ENCODE measurements around the gene ANKRD11. TPM values are rescaled to one million over a fixed set of nuclear protein-coding genes. Genes with fewer than 3 reads are reported as not detected.
A peak's percentile ranks its signal among the peaks of the same experiment; 100 is the strongest.

Gene ANKRD11
- polyA plus RNA-seq, 1 donor from 2014 or later = 32.5 TPM

DNA sequence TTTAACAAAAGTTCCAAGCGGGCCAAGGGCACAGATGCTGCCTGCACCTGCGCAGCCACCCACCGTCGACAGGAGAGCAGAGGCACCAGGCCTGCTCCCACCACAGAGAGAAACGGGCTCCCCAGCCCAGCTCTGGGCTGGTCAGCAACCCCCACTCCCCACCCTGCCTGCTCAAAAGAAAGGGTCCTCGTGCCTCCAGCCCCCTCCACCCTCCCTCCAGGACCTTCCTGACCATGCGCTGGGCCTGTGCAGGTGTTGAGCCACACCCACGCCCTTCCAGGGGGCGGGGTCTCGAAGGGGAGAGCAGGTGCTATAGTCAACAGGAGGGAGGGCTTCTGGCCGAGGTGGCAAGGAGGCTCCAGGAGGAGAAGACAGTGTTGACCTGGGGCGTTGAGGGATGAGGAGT lies 247.6 kb downstream of the ANKRD11 start:
- no peak overlapping the region for H3K9ac ChIP-seq (ENCODE audit: low read length)
- H3K27ac ChIP-seq (ENCODE audit: low read length) = no peak overlapping the region
- no peak overlapping the region for H3K4me3 ChIP-seq (ENCODE audit: low read length)
- no peaks in the 10 kb centered on the region for H3K79me2 ChIP-seq (replicated peaks; ENCODE audit: insufficient read depth, low read length)
- H3K36me3 ChIP-seq (ENCODE audit: insufficient read depth, low read length) = no peaks in the 10 kb centered on the region
- H3K4me2 ChIP-seq (ENCODE audit: low read length) = no peak overlapping the region
- no peaks in the 10 kb centered on the region for H3K9me2 ChIP-seq (ENCODE audit: insufficient read depth, low read length)
- no peak overlapping the region for H2AFZ ChIP-seq (ENCODE audit: low read depth, low read length)
- no peaks in the 10 kb centered on the region for H3K27me3 ChIP-seq (ENCODE audit: insufficient read depth, low read depth, low read length)
- no peaks in the 10 kb centered on the region for H4K20me1 ChIP-seq (ENCODE audit: insufficient read depth)
- no peak for TF ChIP-seq EP300 (conservative IDR thresholded peaks at IDR 0.05; ENCODE audit: poor library complexity, severe bottlenecking)
- TF ChIP-seq SMC3 (conservative IDR thresholded peaks at IDR 0.05; ENCODE audit: poor library complexity) = no peak
- TF ChIP-seq TAF1 (IDR thresholded peaks at IDR 0.05; ENCODE audit: low read depth) = no peak
- no peak for TF ChIP-seq POLR2AphosphoS5 (IDR thresholded peaks at IDR 0.05)
- TF ChIP-seq, protein P1, sequence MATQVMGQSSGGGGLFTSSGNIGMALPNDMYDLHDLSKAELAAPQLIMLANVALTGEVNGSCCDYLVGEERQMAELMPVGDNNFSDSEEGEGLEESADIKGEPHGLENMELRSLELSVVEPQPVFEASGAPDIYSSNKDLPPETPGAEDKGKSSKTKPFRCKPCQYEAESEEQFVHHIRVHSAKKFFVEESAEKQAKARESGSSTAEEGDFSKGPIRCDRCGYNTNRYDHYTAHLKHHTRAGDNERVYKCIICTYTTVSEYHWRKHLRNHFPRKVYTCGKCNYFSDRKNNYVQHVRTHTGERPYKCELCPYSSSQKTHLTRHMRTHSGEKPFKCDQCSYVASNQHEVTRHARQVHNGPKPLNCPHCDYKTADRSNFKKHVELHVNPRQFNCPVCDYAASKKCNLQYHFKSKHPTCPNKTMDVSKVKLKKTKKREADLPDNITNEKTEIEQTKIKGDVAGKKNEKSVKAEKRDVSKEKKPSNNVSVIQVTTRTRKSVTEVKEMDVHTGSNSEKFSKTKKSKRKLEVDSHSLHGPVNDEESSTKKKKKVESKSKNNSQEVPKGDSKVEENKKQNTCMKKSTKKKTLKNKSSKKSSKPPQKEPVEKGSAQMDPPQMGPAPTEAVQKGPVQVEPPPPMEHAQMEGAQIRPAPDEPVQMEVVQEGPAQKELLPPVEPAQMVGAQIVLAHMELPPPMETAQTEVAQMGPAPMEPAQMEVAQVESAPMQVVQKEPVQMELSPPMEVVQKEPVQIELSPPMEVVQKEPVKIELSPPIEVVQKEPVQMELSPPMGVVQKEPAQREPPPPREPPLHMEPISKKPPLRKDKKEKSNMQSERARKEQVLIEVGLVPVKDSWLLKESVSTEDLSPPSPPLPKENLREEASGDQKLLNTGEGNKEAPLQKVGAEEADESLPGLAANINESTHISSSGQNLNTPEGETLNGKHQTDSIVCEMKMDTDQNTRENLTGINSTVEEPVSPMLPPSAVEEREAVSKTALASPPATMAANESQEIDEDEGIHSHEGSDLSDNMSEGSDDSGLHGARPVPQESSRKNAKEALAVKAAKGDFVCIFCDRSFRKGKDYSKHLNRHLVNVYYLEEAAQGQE (IDR thresholded peaks at IDR 0.05; ENCODE audit: borderline replicate concordance) = no peak
- no peak for TF ChIP-seq MXI1 (conservative IDR thresholded peaks at IDR 0.05; ENCODE audit: poor library complexity, severe bottlenecking)
- no peaks in the 10 kb centered on the region for H3K9me3 ChIP-seq (ENCODE audit: low read length)
- H3F3A ChIP-seq (ENCODE audit: insufficient read depth, low read length, poor library complexity, severe bottlenecking) = peaks cover 6% of the 10 kb centered on the region

DNA sequence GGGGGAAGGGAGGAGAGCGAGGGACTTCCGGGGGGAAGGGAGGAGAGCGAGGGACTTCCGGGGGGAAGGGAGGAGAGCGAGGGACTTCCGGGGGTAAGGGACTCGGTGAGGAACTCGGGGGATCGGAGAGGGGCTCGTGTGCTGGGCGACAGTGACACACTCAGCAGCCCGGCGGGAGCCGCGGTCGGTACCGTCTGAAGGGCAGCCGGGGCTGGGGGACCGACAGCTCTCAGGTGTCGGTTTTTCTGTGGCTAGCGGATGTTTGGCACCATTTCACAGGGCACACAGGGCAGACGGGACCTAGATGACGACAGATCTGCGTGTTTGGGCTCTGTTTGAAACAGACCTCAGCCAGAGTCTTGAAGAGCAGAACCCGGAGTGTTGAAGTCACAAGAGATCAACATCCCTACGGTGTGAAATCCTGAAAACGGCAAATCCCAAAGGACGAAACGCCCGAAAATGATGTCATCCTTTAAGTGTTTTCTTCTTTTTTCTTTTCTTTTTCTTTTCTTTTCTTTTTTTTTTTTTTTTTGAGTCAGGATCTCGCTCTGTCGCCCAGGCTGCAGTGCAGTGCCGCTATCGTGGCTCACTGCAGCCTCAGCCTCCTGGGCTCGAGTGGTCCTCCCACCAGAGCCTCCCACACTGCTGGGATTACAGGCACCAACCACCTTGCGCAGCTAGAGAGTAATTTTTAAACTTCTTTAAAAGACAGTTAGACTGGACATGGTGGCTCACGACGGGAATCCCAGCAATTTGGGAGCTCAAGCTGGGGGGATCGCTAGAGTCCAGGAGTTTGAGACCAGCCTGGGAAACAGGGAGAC lies 249.0 kb downstream of the ANKRD11 start:
- peak overlapping the region; percentile 93 for H3K27ac ChIP-seq (ENCODE audit: low read length)
- H3K9me2 ChIP-seq (ENCODE audit: insufficient read depth, low read length) = no peaks in the 10 kb centered on the region
- peaks cover 6% of the 10 kb centered on the region for H3F3A ChIP-seq (ENCODE audit: insufficient read depth, low read length, poor library complexity, severe bottlenecking)
- H4K20me1 ChIP-seq (ENCODE audit: insufficient read depth) = no peaks in the 10 kb centered on the region
- TF ChIP-seq MXI1 (conservative IDR thresholded peaks at IDR 0.05; ENCODE audit: poor library complexity, severe bottlenecking) (peak; percentile 64), TAF1 (IDR thresholded peaks at IDR 0.05; ENCODE audit: low read depth) (peak; percentile 78), RAD21 (conservative IDR thresholded peaks at IDR 0.05) (peak; percentile 8), POLR2AphosphoS5 (IDR thresholded peaks at IDR 0.05) (peak; percentile 93)
- TF ChIP-seq, protein P1 (IDR thresholded peaks at IDR 0.05; ENCODE audit: borderline replicate concordance) = peak; percentile 81
- TF ChIP-seq, protein P2, sequence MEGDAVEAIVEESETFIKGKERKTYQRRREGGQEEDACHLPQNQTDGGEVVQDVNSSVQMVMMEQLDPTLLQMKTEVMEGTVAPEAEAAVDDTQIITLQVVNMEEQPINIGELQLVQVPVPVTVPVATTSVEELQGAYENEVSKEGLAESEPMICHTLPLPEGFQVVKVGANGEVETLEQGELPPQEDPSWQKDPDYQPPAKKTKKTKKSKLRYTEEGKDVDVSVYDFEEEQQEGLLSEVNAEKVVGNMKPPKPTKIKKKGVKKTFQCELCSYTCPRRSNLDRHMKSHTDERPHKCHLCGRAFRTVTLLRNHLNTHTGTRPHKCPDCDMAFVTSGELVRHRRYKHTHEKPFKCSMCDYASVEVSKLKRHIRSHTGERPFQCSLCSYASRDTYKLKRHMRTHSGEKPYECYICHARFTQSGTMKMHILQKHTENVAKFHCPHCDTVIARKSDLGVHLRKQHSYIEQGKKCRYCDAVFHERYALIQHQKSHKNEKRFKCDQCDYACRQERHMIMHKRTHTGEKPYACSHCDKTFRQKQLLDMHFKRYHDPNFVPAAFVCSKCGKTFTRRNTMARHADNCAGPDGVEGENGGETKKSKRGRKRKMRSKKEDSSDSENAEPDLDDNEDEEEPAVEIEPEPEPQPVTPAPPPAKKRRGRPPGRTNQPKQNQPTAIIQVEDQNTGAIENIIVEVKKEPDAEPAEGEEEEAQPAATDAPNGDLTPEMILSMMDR (IDR thresholded peaks at IDR 0.05; ENCODE audit: poor library complexity, severe bottlenecking) = no peak
- H3K36me3 ChIP-seq (ENCODE audit: insufficient read depth, low read length) = no peaks in the 10 kb centered on the region
- peak overlapping the region; percentile 94 for H3K4me3 ChIP-seq (ENCODE audit: low read length)
- peak overlapping the region; percentile 58 for H2AFZ ChIP-seq (ENCODE audit: low read depth, low read length)
- peak overlapping the region; percentile 82 for H3K4me2 ChIP-seq (ENCODE audit: low read length)
- no peaks in the 10 kb centered on the region for H3K9me3 ChIP-seq (ENCODE audit: low read length)
- no peaks in the 10 kb centered on the region for H3K79me2 ChIP-seq (replicated peaks; ENCODE audit: insufficient read depth, low read length)
- peak overlapping the region; percentile 94 for H3K9ac ChIP-seq (ENCODE audit: low read length)
- H3K27me3 ChIP-seq (ENCODE audit: insufficient read depth, low read depth, low read length) = no peaks in the 10 kb centered on the region
